HEK293T (cell line): Measurements from ENCODE around the gene AMER1.

Experiments
- BHLHE40 ChIP-seq: fragments of 450-650 bp; IDR thresholded peaks from 2 replicates; pipeline ENCODE4 v1.6.1; 2016; ENCODE audit warnings: mild to moderate bottlenecking, moderate library complexity, borderline replicate concordance
- CTBP1 ChIP-seq: fragments of 450-650 bp; IDR thresholded peaks from 2 replicates; pipeline ENCODE4 v1.6.1; 2016; ENCODE audit warnings: borderline replicate concordance
- ELF4 ChIP-seq: fragments of 450-650 bp; IDR thresholded peaks from 2 replicates; pipeline ENCODE4 v1.6.1; 2017; ENCODE audit warnings: antibody characterized with exemption
- FOXK2 ChIP-seq: fragments of 450-650 bp; IDR thresholded peaks from 2 replicates; pipeline ENCODE4 v1.6.1; 2016; ENCODE audit warnings: mild to moderate bottlenecking
- LEF1 ChIP-seq: fragments of 450-650 bp; IDR thresholded peaks from 2 replicates; pipeline ENCODE4 v1.6.1; 2017; ENCODE audit warnings: mild to moderate bottlenecking, borderline replicate concordance
- SP1 ChIP-seq: fragments of 450-650 bp; IDR thresholded peaks from 2 replicates; pipeline ENCODE4 v1.6.1; 2017
- SUZ12 ChIP-seq: fragments of 450-650 bp; IDR thresholded peaks from 2 replicates; pipeline ENCODE4 v1.6.1; 2016; ENCODE audit warnings: mild to moderate bottlenecking
- ZNF384 ChIP-seq: fragments of 450-650 bp; IDR thresholded peaks from 2 replicates; pipeline ENCODE4 v1.6.1; 2016
- TF ChIP-seq, protein P1 (sequence below): fragments of 450-650 bp; IDR thresholded peaks from 2 replicates; pipeline ENCODE4 v1.6.1; 2016

DNA sequence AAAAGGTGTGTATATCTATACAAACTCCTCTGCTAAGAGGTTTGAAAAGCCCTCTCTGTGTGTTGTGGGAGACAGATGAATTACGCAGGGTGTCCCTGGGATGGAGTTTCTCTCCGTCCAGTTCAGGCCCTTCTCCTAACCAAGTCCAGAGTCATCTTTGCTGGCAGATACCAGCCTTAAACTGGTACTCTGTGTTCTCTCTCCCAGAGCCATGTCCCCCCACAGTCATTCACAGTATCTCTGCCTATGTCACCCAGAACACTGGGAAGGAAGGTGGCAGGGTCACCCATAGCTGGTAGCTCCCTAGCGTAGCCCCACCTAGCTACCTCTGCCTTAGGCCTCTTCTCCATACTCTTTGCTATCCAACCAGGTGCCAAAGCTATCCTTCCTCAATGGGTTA lies 8.9 kb downstream of the AMER1 start:
- TF ChIP-seq ELF4 (no peak), LEF1 (no peak), SUZ12 (no peak), ZNF384 (no peak), BHLHE40 (no peak), CTBP1 (no peak), FOXK2 (no peak), SP1 (no peak)
- TF ChIP-seq, protein P1, sequence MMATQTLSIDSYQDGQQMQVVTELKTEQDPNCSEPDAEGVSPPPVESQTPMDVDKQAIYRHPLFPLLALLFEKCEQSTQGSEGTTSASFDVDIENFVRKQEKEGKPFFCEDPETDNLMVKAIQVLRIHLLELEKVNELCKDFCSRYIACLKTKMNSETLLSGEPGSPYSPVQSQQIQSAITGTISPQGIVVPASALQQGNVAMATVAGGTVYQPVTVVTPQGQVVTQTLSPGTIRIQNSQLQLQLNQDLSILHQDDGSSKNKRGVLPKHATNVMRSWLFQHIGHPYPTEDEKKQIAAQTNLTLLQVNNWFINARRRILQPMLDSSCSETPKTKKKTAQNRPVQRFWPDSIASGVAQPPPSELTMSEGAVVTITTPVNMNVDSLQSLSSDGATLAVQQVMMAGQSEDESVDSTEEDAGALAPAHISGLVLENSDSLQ = no peak
